Ureter (tissue), 1 donor: ENCODE data around the gene XRN1. TPM values are rescaled to one million over a fixed set of nuclear protein-coding genes. Genes with fewer than 3 reads are reported as not detected.
"Not testable (repeated sequence)": the region's sequence is repeated elsewhere in the genome, so short reads cannot be mapped to it uniquely, and the experiment has no call there.

Experiments used
- DNase-seq: peaks from one replicate; pipeline ENCODE4 v3.0.0-alpha.2; 2020; ENCODE audit warnings: low spot score
- total RNA-seq: library from RNA; stranded (reverse); gene quantifications from one replicate; pipeline ENCODE4 v1.2.4, GENCODE V29; 2023
- donor health status: DM: yes; HTN: yes; CAD: no.

Gene XRN1
- total RNA-seq = 72.8 TPM

- DNase-seq = peak; percentile 93
Measured at GRCh38 chr3:142447852-142448823, at the start of gene XRN1. Gene XRN1 (minus strand): TSS chr3:142448037. CDS start chr3:142447944, 93 bp downstream.

GRCh38 chr3:142495103-142495502 lies 47.3 kb upstream of the XRN1 start:
- DNase-seq = no peak

GRCh38 chr3:142492184-142492583 lies 44.3 kb upstream of the XRN1 start:
- no peak for DNase-seq

GRCh38 chr3:142489572-142490323 lies 41.9 kb upstream of the XRN1 start:
- no peak for DNase-seq

GRCh38 chr3:142484912-142485435 lies 37.1 kb upstream of the XRN1 start:
- DNase-seq = no peak

- no peak for DNase-seq
Measured at GRCh38 chr3:142481196-142481595, 33.4 kb upstream of the XRN1 start.

GRCh38 chr3:142470826-142471225 lies 23.0 kb upstream of the XRN1 start:
- DNase-seq = no peak

- DNase-seq = no peak
Measured at GRCh38 chr3:142468456-142468855, 20.6 kb upstream of the XRN1 start.

- DNase-seq = no peak
Measured at GRCh38 chr3:142467768-142468167, 19.9 kb upstream of the XRN1 start.

- no peak for DNase-seq
Measured at GRCh38 chr3:142460689-142461088, 12.9 kb upstream of the XRN1 start.

- no peak for DNase-seq
Measured at GRCh38 chr3:142459929-142460328, 12.1 kb upstream of the XRN1 start.

- no peak for DNase-seq
Measured at GRCh38 chr3:142459096-142459495, 11.3 kb upstream of the XRN1 start.

GRCh38 chr3:142450881-142451280 lies 3.0 kb upstream of the XRN1 start:
- DNase-seq = no peak

GRCh38 chr3:142450189-142450588 lies 2.4 kb upstream of the XRN1 start:
- no peak for DNase-seq

GRCh38 chr3:142447301-142447851 lies 461 bp downstream of the XRN1 start:
- DNase-seq = peak; percentile 46

GRCh38 chr3:142445816-142446254 lies 2.0 kb downstream of the XRN1 start:
- DNase-seq = no peak

- DNase-seq = no peak
Measured at GRCh38 chr3:142444343-142444742, 3.5 kb downstream of the XRN1 start.

GRCh38 chr3:142443060-142443459 lies 4.8 kb downstream of the XRN1 start:
- DNase-seq = not testable (repeated sequence)

GRCh38 chr3:142439499-142440220 lies 8.2 kb downstream of the XRN1 start:
- not testable (repeated sequence) for DNase-seq

- not testable (repeated sequence) for DNase-seq
Measured at GRCh38 chr3:142438096-142438495, 9.7 kb downstream of the XRN1 start.

GRCh38 chr3:142436951-142437585 lies 10.8 kb downstream of the XRN1 start:
- no peak for DNase-seq
